HG03039 (cell line): ENCODE data around the gene SNORC.
"Not testable (repeated sequence)": the region's sequence is repeated elsewhere in the genome, so short reads cannot be mapped to it uniquely, and the experiment has no call there.

Experiments used
- ATAC-seq: cut with Tn5 transposase; IDR thresholded peaks from one replicate; pipeline ENCODE4 v1.9.1; 2021; ENCODE audit warnings: mild to moderate bottlenecking, moderate library complexity; ENCODE audit not compliant: unreplicated experiment

SNORC gene

GRCh38 chr2:232870018-232870765 lies at the start of gene SNORC:
TSS of gene SNORC (plus strand) at chr2:232870264. CDS start at chr2:232870342, 78 bp downstream.
- ATAC-seq: no peak

DNA sequence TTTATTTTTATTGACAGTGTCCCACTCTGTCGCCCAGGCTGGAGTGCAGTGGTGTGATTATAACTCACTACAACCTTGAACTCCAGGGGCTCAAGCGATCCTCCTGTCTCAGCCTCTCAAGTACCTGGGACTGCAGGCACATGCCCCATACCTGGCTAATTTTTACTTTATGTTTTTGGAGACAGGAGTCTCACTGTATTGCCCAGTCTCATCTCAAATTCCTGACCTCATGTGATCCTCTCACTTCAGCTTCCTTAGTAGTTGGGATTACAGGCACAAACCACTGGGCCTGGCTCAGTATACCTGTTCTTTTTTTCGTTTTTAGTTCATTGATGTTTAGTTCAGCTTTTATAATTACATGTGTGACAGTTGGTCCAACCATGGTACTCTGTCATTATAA lies 40.1 kb upstream of the SNORC start:
- ATAC-seq: no peak

- no peak for ATAC-seq
These were observed 38.6 kb upstream of the SNORC start for GRCh38 chr2:232831496-232831895.

- no peak for ATAC-seq
These were observed 36.2 kb upstream of the SNORC start for GRCh38 chr2:232833830-232834229.

- no peak for ATAC-seq
These were observed 34.3 kb upstream of the SNORC start for GRCh38 chr2:232835687-232836208.

DNA sequence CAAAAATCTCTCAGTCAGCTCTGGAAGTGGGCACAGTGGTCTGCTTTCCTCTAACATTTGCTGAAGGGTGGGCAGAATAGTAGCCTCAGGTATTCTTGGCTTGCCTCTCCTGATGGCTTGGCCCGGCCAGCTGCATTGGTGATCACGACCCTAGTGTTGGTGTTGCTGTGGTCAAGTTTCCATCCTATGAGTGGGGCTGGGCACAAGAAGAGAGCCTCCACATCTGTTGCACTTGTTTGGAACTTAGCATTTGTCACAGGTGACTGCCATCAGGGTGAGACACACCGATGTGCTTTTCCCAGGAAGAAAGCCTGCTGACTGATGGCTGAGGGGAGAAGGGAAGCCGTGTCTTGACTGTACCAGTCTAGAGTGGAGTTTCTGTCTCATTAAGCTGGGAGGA lies 33.1 kb upstream of the SNORC start:
- ATAC-seq: no peak

DNA sequence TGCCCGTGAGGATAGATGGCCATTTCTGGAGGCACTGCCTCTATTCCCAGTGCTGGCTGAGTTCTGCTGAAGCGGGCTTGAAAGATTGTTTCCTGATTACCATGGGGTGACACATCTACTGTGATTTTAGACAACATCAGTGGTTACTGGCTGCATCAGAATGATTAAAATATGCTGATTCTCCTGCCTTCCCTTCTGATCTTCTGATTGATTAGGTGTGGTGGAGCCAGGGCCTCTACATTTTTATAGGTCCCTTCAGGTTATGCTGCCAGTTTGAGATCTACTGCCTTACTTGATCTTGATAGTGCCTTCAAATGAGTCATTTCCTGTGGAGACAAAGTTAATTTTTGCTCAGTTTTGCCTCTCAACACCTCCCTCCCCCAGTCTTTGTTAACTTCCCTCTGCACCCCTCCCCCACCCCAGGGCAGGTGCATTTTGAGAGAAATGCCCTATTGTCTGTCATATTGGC lies 31.6 kb upstream of the SNORC start:
- no peak for ATAC-seq

- ATAC-seq: no peak
These were observed 30.5 kb upstream of the SNORC start for GRCh38 chr2:232839411-232840079.

DNA sequence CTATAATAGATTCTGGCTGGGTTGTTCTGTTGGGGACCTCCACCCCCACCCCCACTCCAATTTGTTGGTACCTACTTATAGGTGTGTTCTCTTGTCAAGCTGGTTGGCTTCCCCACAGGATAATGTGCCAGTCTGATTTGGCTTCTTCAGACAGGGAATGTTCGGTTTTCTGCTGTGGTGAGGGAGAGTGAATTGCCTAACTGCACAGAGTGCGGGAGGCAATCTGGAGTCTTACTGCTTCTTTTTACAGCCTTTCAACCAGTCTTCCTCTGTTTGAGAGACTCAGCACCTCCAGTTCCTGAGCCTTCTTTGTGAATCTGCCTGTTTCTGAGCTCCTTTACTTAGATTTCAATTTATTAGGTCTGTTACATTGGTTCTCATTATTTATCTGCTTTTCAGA lies 27.4 kb upstream of the SNORC start:
- no peak for ATAC-seq

GRCh38 chr2:232843834-232844233 lies 26.2 kb upstream of the SNORC start:
- no peak for ATAC-seq

- no peak for ATAC-seq
These were observed 24.0 kb upstream of the SNORC start for GRCh38 chr2:232846055-232846454.

GRCh38 chr2:232850039-232850438 lies 20.0 kb upstream of the SNORC start:
- ATAC-seq: no peak

DNA sequence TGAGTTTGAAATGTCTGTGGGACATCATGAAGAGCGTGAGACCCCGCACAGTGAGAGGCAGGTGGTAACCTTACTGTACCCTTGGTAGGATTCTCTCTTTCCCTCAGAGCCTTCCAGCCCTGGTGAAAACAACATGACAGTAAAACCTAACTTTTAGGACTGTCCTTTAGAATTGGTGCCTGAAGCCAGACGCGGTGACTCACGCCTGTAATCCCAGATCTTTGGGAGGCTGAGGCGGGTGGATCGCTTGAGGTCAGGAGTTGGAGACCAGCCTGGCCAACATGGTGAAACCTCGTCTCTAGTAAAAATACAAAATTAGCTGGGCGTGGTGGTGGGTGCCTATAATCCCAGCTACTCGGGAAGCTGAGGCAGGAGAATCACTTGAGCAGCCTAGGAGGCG lies 18.0 kb upstream of the SNORC start:
- ATAC-seq: not testable (repeated sequence)

- no peak for ATAC-seq
These were observed 17.4 kb upstream of the SNORC start for GRCh38 chr2:232852676-232853075.

- ATAC-seq: no peak
These were observed 16.0 kb upstream of the SNORC start for GRCh38 chr2:232854082-232854481.

DNA sequence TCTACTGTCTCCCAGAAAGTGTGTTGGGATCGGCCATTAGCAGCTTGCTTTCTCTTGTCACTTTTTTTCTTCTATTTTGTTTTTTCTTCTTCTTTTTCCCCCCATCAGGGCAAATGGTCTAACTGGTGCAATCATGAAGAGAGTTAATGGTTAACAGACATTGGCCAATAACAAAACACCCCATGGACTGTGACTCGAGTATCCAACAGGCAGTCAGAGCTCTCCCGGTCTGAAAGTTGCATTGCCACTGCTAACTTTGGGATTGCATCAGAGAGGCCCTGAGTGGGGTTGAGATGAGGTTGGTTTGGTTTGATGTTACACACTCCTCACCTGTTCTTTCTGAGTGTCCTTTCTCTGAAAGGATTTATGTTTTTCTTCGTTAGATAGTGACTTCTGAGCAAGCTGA lies 12.9 kb upstream of the SNORC start:
- ATAC-seq: no peak

DNA sequence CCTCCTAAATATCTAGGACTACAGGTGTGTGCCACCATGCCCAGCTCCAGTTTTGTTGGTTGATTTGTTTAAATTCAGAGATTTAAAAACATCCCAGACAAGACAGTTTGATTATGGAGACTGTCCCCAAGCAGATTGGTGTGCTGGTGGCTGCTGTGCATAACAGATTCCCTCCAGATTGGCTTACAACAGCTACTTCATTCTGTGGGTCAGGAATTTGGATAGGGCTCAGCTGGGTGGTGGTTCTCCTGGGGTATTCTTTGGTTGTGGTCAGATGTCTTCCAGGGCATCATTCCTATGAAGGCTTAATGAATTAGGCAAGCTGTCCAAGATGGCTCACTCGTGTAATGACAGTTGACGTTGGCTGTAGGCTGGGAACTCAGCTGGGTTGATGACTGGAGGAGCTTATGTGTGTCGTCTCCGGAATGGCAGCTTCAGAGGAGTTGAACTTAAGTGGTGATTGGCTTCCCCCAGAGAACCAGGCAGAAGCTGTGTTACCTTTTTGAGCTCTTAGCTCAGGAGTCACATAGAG lies 10.6 kb upstream of the SNORC start:
- no peak for ATAC-seq

DNA sequence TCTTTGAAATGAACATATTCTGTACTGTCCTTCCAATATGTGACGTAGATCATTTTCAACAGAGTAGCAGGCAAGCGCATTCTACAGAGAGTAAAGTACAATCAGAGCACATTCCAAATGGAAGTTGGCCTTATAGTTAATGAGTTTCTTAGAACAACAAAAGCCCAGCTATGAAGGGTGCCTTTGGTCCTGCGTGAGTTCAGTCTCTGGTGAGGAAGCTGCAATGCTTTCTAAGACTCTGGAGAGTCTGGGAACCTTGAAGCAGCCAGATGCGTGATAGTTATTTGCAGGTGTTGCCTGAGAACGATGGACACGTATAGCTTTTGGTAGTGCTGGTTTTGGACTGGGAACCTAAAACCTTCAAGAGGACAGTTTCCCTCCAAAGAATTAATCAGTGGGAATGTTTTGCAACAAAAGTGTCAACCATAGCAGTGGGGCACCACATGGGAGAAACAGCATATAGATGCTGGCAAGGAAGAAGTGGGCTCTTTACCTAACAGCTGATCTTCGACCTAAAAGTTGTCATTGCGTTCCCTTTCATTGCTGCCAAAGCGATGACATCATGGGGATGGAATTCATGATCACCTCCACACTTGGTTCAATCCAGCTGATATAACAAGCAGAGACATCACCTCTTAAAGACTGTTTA lies 9.3 kb upstream of the SNORC start:
- ATAC-seq: no peak

- ATAC-seq: no peak
These were observed 8.7 kb upstream of the SNORC start for GRCh38 chr2:232861353-232861752.

GRCh38 chr2:232863996-232864395 lies 6.1 kb upstream of the SNORC start:
- ATAC-seq: no peak

DNA sequence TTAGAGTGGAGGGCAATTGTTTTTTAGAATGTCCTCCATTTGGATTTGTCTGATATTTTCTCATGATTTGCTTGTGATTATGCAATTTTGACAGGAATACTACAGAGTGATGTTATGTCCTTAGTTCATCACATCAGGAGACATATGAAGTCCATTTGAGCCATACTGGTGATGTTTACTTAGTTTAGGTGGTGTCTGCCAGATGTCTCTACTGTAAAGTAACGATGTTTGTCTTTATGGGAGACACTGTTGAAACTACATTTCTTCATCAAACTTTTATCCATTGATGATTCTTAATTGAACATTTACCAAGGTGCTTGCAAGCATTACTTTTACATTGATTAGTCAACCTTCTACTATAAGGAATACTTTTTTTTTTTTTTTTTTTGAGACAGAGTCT lies 4.9 kb upstream of the SNORC start:
- ATAC-seq: no peak
